Choroid plexus epithelial cell (primary cell): ENCODE results near the gene PTPRF.

Experiments
- DNase-seq: peaks from one replicate; pipeline ENCODE4 v3.0.0-alpha.2; 2010; ENCODE audit warnings: low read depth
- H3K4me3 ChIP-seq: 2 replicates; pipeline ENCODE4 v1.5.1; 2011; ENCODE audit warnings: low read depth, mild to moderate bottlenecking, control low read depth, low read length, moderate library complexity
- CTCF ChIP-seq: conservative IDR thresholded peaks from 2 replicates; pipeline ENCODE4 v1.5.1; 2011; ENCODE audit warnings: low read depth, mild to moderate bottlenecking, control low read depth, inconsistent platforms, low read length, moderate library complexity

The PTPRF gene

GRCh38 chr1:43610339-43610738 is 79.7 kb downstream of the PTPRF start:
- no peak overlapping the region for H3K4me3 ChIP-seq
- no peak for TF ChIP-seq CTCF
- no peak for DNase-seq

GRCh38 chr1:43611950-43612349 is 81.3 kb downstream of the PTPRF start:
- no peak for DNase-seq
- H3K4me3 ChIP-seq, result no peak overlapping the region
- TF ChIP-seq CTCF, result no peak

GRCh38 chr1:43612406-43612805 is 81.7 kb downstream of the PTPRF start:
- no peak for TF ChIP-seq CTCF
- no peak overlapping the region for H3K4me3 ChIP-seq
- no peak for DNase-seq

GRCh38 chr1:43613075-43613942 is 82.6 kb downstream of the PTPRF start:
- TF ChIP-seq CTCF, result no peak
- no peak for DNase-seq
- H3K4me3 ChIP-seq, result no peak overlapping the region

GRCh38 chr1:43614211-43614610 is 83.5 kb downstream of the PTPRF start:
- H3K4me3 ChIP-seq, result no peak overlapping the region
- no peak for TF ChIP-seq CTCF
- no peak for DNase-seq

GRCh38 chr1:43614891-43615290 is 84.2 kb downstream of the PTPRF start:
- H3K4me3 ChIP-seq, result no peak overlapping the region
- no peak for TF ChIP-seq CTCF
- DNase-seq, result no peak

GRCh38 chr1:43616383-43616782 is 85.7 kb downstream of the PTPRF start:
- H3K4me3 ChIP-seq, result no peak overlapping the region
- DNase-seq, result no peak
- no peak for TF ChIP-seq CTCF
